ENCODE results near the gene LDB1.

LDB1 gene

DNA sequence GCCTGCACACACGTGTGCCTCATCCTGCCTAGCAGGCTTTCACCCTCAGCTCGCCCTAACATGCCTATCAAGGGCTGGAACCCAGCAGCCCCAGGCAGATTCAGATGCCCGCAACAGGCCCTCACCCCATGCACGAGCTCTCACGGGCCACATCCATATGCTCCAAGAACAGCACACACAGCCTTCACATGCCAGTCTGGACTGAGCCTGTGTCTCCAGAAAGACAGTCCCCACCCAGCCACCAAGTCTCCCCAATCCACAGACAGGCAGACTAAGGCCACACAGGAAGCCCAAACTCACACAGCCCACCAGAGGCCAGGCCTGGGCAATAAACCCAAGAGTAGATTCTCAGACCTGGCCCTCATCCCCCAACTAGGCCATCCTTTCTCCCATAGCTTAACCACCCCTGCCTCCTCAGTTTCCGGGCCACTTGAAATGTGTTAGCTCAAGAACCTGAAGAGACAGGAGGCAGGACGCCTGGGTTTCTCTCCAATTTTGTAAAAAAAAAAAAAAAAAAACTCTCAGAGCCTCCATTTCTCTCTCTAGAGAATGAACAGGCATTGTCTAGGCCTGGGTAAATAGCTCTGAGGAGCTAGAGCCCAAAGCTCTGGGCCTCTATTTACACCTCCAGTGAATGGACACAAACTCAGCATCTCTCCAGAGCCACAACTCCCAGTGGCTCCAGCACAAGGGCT is 6.8 kb downstream of the LDB1 start:
- no peak for DNase-seq (ENCODE audit: low read depth)

DNA sequence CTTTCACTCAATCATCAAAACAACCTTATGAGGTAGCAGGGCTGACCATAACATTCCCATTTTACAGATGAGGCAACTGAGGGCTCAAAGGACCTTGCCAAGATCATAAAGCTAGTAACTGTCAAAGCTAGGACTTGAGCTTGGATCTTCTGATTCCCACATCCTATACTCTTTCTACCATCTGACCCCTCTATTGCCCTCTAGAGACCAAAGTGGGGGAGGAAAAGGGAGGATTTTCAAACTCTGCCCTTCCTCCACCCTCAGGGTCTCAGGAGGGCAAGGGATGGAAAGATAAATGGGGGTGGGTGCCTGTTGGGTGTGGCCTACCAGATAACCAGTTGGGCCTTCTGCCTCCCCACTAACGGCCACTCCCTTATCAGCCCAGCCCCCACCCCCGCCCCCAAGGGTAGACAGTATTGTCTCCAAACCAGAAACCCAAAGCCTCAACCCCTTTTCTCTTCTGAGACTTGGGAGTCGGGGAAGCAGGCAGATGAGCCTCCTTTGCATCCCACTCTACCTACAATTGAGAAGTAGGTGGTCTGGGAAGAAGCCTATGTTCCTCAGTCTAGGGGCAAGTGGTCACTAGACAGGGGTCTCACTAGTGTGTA is 7.9 kb downstream of the LDB1 start:
- DNase-seq (ENCODE audit: low read depth) = no peak

DNA sequence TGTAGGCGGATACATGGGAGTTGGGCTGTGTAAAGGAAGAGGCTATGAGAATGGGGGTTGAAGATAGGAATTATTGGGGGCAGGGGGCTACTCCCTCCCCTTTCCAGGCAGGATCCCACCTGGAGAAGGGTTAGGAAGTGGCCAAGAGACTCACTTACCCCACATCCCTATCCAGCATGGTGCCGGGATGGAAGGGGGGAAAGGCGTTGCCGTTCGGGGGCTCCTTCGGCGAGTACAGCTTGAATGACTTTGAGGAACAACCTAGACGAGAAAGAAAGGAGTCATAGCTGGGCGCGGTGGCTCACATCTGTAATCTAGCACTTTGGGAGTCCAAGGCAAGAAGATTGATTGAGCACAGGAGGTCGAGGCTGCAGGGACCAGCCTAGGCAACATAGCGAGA is 8.9 kb downstream of the LDB1 start:
- no peak for DNase-seq (ENCODE audit: low read depth)

DNA sequence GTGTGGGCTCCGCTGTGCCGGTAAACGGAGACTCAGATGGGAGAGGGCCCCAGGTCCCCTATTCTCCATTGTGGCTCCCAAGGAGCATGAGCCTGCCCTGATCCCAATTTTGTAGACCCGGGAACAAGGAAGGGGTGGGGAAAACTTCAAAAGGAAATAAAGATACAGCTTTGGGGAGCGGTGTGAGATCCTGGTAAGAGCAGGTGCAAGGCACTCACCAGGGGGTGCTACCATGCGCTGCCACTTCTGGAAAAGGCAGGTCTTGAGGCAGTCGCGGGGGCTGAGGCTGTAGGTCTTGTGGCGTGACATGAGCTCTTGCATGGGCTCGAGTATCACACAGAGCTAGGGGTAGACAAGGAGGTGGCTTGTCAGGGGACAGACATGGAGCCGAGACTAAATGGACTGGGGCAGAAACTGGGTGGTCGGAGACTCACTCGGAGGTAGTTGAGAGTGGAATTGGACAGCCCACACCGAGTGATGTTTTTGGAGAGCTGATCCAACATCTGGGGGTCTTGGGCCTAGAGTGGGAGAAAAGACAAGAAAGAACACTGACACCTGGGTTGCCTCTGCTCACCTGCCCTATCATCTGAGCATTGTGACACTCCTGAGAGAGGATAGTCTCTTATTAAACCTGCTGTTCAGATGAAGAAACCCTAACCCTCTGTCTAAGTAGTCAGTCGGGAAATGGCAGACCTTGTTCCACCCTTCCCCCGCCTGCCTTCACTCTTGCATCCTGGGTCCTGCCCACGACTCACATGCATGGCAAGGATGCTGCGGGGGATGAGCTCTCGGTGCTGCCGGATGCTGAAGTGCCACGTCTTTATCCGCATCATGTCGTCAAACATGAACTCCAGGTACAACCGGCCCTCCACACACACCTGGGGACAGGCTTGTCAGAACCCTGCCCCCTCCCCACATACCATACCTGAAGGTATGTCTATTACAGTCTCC is 10.7 kb downstream of the LDB1 start:
- DNase-seq (ENCODE audit: low read depth) = no peak

DNA sequence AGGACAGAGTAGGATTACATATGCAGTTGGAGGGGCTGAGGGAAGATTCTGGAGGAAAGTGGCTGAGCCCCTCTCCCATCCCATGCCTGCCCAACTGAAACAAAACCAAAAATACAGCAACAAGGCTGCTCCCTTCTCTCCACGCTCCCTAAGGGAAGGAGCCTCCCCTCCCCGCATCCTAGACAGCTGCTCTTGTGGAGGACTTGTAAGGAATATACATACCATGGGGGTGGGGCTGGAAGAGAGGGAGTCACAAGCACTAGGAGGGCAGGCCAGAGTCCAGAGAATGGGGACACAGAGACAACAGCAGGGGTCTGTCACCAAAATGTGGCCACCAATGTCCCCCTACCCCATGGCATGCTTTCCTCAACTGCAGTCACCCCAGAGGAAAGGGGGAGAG is 13.2 kb downstream of the LDB1 start:
- DNase-seq (ENCODE audit: low read depth) = no peak

DNA sequence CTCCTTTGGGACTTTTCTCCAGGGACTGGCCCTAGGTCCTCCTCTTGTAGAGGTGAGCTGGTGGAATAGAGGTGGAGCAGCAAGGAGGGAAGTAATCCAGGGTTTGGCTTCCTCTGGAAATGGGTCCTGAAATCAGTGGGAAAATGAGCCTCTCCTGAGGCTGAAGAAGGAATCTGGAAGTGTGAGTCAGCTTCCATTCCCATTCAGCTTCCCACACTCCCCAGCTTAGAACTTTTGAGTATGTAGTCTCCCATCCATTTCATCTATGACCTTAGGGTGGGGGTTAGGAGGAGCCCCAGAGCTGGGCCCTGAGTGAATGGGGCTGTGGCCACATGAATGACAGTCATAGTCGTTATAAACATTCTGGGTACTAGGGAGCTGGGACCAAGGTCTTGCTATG is 17.7 kb downstream of the LDB1 start:
- no peak for DNase-seq (ENCODE audit: low read depth)

DNA sequence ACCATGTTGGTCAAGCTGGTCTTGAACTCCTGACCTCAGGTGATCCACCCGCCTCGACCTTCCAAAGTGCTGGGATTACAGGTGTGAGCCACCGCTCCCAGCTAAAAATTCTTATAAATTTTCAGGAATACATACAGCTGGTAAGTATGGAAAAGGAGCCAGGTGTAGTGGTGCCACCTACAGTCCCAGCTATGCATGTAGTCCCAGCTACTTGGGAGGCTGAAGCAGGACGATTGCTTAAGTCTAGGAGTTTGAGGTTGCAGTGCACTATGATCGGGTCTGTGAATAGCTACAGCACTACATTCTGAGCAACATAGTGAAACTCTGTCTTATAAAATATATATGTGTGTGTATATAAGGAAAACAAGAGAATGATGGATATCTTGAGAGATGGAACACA is 19.0 kb downstream of the LDB1 start:
- no peak for DNase-seq (ENCODE audit: low read depth)

DNA sequence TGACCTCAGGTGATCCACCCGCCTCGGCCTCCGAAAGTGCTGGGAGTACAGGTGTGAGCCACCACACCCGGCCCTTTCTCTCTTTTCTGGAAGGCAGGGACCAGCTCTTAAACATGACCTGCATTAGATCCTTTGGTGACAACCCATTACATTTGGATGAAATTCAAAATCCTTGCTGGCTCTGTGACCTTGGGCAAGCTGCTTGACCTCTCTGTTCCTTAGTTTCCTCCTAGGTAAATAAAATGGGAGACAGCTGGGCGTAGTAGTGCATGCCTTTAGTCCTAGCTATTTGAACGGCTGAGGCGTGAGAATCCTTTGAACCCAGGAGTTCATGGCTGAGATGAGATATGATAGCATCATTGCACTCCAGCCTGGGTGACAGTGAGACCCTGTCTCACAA is 23.7 kb downstream of the LDB1 start:
- no peak for DNase-seq (ENCODE audit: low read depth)

DNA sequence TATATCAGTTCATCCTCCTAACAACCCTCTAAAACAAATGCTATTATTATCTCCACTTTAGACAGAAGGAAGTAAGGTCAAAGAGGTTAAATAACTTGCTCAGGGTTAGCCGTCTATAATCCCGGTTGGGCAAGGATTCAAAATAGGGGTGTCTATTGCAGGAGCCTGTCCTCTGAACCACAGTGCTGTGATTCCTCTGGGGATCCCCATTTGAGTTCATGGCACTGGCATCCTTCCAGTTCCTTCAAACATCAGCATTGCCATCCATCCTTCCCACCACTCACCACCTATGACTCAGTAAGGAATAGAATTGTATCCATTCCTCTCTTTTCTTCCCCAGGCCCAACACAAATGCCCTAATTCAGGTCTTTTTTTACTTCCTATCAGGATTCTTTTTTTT is 29.4 kb downstream of the LDB1 start:
- DNase-seq (ENCODE audit: low read depth) = peak; percentile 54

DNA sequence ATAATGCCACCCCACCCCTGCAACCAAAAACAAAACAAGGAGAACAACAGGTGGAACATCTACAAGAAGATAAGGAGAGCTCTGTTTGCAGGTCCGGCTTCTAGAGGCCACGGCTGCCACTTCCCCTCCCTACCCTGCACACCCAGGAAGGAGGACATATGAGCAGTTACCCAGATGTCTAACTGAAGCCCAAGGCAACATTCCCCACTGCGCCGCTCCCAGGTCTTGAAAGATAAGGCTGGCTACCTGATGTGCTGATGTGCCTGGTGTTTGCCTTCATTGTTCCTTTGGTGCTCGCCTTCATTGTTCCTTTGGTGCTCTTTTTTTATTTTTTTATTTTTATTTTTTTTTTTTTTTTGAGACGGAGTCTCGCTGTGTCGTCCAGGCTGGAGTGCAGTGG is 34.0 kb downstream of the LDB1 start:
- DNase-seq (ENCODE audit: low read depth) = no peak

DNA sequence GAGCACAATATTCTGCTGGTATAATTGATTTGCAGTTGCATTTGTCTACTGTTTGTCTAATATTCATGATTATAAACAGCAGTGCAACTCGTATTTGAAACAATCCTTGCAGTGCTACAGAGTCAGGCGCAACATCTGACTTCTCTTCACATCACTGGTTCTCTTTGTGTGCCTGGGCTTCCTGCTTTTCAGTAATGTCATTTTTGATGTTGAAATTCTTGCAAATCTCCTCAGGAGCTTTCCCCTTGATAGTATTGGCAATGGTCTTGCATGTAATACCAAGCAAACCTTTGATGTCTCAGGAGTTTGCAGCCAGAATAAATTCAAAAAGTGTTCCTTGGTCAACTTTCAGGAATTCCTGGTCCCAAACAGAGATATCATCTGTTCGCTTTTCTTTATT is 34.8 kb downstream of the LDB1 start:
- DNase-seq (ENCODE audit: low read depth) = no peak

DNA sequence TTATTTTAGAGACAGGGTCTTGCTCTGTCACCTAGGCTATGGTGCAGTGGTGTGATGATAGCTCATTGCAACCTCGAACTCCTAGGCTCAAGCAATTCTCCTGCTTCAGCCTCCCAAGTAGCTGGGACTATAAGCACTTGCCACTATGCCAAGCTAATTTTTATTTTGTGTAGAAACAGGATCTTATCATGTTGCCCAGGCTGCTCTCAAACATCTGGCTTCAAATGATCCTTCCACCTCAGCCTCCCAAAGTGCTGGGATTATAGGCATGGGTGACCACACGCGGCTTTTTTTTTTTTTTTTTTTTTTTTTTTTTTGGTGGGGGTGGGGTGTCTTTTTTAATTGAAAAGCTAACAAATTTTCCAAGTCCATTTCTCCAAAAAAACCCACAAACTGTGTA is 36.6 kb downstream of the LDB1 start:
- no peak for DNase-seq (ENCODE audit: low read depth)

DNA sequence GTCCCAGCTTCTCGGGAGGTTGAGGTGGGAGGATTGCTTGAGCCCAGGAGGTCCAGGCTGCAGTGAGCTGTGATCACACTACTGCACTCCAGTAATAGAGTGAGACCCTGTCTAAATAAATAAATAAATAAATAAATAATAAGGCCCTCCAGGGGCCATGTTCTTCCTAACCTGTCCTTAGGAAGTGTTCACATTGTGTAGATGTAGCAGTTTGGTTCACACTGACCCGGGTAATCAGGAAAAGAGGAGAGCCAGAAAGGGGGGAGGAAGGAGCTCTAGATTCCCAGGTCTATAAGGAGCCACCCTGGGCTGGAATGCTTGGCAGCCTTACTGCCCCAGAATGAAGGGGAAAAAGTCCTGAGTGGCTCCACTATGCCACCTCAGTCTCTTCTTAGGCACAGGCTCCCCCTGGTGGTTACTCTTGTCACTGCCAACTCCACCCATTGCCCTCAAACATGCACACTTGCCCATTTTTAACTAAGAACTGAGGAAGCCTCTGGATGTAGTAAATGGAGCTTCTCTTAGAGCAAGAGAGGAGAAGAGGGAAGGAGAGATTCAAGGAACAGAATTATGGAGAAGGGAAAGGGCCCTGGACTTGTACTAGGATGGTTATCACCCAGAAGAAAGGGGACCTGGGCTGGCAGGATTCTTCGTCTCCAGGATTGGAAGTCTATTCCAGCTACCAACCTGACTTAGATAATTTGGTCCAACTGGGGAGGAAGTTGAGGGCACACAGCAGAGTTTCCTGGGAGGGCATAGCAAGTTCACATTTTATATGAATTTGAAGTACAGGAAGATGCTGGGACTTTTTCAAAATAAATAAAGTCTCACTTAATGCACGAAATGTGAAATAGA is 47.3 kb downstream of the LDB1 start:
- DNase-seq (ENCODE audit: low read depth) = peak; percentile 67

DNA sequence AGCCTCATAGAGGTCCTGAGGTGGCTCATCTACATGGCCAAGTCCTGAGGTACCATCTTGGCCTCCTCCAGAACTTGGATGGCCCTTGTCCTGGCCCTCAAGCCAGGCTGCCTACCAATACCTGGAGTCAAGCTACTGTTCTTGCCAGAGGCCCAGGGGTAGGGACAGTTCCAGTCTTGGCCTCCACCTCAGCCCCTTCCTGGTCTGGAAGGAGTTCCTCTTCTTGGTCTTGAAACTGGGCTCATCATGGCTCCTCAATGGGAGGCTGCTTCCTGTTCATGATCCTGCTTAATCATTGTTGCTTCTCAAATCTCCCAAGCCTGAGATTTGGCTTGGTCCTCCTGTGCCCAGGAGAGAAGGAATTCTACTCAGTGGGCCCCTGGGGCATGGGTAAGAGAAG is 51.1 kb downstream of the LDB1 start:
- no peak for DNase-seq (ENCODE audit: low read depth)

DNA sequence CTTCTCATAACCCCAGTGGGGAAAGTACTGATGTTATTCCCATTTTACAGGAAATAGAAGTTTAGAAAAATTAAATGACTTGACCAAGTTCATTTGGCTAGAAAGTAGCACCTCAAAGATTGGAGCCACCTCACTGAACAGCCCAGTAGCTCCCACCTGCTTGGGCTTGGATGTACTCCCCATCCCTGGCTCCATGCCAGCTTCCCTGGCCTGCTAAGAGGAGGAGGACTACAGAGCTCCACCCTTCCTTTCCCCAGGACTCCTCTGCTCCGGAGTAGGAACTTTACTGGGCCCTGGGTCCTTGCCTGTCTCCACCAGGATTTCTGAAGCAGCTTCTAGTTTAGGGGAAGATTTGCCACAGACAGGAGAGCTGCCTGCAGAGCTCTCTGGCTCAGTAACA is 52.0 kb downstream of the LDB1 start:
- DNase-seq (ENCODE audit: low read depth) = peak; percentile 13

DNA sequence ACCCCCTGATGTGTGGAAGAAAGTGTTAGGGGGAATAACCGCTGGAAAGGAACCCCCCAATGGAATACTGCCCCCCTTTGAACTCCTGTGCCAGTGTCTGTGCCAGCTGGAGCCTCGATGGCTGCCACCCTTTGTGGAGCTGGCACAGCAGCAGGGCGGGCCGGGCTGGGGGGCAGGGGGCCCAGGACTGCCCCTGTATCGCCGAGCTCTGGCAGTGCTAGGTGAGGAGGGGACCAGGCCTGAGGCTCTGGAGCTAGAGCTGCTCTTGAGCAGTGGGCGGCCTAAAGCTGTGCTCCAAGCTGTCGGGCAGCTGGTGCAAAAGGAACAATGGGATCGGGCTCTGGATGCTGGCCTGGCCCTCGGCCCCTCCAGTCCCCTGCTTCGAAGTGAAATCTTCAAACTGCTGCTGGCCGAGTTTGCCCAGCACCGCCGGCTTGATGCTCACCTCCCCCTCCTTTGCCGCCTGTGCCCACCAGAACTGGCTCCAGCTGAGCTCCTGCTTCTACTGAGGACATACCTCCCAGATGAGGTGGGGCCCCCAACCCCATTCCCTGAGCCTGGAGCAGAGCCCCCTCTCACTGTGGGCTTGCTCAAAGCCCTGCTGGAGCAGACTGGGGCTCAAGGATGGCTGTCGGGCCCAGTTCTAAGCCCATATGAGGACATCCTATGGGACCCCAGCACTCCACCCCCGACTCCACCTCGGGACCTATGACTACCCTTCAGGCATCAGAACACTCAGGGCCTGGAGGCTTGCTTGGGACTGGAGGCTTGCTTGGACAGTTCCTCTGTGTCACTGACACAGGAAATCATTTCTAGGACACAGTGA is 52.9 kb downstream of the LDB1 start:
- DNase-seq (ENCODE audit: low read depth) = no peak

DNA sequence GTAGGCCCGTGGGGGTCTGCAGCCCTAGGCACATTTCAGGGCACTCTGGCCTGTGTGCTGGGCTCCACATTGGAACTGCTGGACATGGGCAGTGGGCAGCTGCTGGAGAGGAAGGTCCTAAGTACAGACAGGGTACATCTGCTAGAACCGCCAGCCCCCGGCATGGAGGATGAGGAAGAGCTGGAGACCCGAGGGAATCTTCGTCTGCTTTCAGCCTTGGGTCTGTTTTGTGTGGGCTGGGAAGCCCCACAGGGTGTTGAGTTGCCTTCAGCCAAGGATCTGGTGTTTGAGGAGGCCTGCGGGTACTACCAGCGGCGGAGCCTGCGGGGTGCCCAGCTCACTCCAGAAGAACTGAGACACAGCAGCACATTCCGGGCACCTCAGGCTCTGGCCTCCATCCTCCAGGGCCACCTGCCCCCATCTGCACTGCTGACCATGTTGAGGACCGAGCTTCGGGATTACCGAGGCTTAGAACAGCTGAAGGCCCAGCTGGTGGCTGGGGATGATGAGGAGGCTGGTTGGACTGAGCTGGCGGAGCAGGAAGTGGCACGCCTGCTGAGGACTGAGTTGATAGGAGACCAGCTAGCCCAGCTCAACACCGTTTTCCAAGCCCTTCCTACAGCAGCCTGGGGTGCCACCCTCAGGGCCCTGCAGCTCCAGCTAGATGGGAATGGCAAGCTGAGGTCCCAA is 53.6 kb downstream of the LDB1 start:
- DNase-seq (ENCODE audit: low read depth) = no peak

DNA sequence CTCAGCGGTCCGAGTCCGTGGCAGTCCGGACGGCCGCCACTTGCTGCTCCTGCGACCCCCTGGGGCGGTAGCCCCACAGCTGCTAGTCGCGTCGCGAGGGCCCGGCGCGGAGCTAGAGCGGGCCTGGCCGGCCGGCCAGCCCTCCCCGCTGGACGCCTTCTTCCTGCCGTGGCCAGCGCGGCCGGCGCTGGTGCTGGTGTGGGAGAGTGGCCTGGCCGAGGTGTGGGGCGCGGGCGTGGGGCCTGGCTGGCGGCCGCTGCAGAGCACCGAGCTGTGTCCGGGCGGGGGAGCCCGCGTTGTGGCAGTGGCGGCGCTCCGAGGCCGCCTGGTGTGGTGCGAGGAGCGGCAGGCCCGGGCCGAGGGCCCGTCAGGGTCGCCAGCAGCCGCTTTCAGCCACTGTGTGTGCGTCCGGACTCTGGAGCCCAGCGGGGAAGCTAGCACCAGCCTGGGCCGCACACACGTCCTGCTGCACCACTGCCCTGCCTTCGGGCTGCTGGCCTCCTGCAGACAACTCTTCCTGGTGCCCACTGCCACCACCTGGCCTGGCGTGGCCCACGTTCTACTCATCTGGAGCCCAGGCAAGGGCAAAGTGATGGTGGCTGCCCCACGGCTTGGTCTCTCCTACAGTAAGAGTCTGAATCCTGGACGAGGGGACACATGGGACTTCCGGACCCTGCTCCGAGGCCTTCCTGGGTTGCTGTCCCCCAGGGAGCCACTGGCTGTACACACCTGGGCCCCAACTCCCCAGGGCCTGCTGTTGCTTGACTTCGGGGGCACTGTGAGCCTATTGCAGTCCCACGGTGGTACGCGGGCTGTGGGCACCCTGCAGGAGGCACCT is 54.4 kb downstream of the LDB1 start:
- peak; percentile 12 for DNase-seq (ENCODE audit: low read depth)

DNA sequence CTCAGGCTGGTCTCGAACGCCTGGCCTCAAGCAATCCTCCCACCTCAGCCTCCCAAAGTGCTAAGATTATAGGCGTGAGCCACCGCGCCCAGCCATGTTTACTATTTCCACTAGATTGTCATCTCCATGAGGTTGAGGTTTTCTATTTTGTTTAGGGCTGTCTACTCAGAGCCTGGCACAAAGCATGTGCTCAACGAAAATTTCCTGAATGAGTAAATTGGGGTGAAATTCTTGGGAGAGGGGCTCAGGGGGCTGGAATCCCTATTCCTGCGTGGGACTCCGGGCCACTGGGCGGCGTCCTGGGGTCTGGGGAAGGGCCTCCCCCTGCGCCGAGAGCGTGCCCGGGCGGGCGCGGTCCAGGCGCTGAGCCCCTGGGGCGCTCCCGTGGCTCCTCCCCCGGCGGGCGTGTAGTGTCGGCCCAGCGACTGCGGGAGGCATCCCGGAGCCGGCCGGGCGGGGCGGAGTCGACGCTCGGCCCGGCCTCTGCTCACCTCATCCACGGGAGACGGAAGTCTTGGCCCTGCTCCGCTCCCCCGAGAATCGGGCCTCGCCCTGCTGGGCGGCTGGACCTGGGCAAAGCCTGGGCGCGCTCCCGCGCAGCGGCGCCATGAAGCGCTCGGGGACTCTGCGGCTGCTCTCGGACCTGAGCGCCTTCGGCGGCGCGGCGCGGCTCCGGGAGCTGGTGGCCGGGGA is 55.2 kb downstream of the LDB1 start, which contains the start of gene HPS6:
HPS6 (plus strand) TSS at position 482 of the 693 bp plus-strand sequence; CDS start at position 608, 126 bp downstream.
- DNase-seq (ENCODE audit: low read depth) = peak; percentile 88

Data from amniotic epithelial cell (primary cell).